ENCODE results near the gene OCLN.
"Not testable (repeated sequence)": the region's sequence is repeated elsewhere in the genome, so short reads cannot be mapped to it uniquely, and the experiment has no call there.

OCLN gene

DNA sequence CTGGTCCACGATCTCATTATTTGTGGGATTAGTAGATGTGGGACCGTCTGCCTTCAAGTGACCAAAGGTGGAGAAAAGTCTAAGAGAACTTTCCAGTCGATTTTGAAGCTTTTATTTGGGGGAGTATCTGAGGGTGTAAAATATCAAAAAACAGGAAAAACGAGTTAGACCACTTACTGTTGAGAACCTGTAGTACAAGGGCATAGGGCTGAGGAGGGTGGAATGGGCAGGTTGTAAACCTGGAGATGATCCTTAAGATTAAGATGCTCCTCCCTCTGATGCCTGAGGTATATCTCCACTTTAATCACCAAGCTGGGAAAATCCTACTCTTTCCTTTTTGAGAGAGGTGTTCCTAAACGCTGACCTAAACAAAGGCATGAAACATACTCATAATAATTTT is 35.4 kb downstream of the OCLN start:
- Histone ChIP-seq H3K27ac (ENCODE audit: low read length) (no peak overlapping the region), H3K4me3 (ENCODE audit: low read length in 2 of 2) (no peak overlapping the region), H3K9ac (ENCODE audit: low read length in 2 of 2) (no peak overlapping the region)

DNA sequence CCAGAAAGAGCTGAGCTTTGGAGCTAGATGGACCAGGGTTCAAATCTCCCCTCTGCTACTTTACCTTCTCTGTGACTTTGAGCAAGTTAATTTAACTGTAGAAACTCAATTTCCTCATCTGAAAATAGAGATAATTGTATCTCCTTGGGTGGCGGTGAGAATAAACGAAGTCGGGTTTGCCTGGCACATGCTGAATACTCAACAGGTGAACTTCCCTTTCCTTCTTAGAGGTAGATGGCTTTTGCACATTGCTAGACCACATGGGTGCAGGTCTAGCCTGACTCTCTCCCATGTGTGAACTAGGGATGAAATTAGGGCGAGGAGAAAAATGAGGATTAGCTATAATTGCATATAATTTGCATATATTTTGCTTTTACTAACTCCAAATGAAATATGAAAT is 36.0 kb downstream of the OCLN start:
- Histone ChIP-seq H3K27ac (ENCODE audit: low read length) (no peak overlapping the region), H3K27me3 (ENCODE audit: control insufficient read depth in 1 of 2, insufficient read depth in 2 of 2, low read length in 2 of 2) (no peaks in the 10 kb centered on the region), H3K4me3 (ENCODE audit: low read length in 2 of 2) (no peak overlapping the region), H3K36me3 (ENCODE audit: control insufficient read depth in 2 of 2, insufficient read depth in 2 of 2, low read length in 2 of 2) (no peaks in the 10 kb centered on the region), H3K9ac (ENCODE audit: low read length in 2 of 2) (no peak overlapping the region), H3K4me1 (ENCODE audit: control insufficient read depth, insufficient read depth, low read length) (no peaks in the 10 kb centered on the region), H3K9me3 (ENCODE audit: control insufficient read depth in 2 of 2, low read length in 2 of 2) (no peaks in the 10 kb centered on the region)

More for the DNA sequence above, 35.4 kb downstream of the OCLN start:
- Histone ChIP-seq H3K36me3 (ENCODE audit: control insufficient read depth in 2 of 2, insufficient read depth in 2 of 2, low read length in 2 of 2) (no peaks in the 10 kb centered on the region), H3K27me3 (ENCODE audit: control insufficient read depth in 1 of 2, insufficient read depth in 2 of 2, low read length in 2 of 2) (no peaks in the 10 kb centered on the region), H3K9me3 (ENCODE audit: control insufficient read depth in 2 of 2, low read length in 2 of 2) (no peaks in the 10 kb centered on the region), H3K4me1 (ENCODE audit: control insufficient read depth, insufficient read depth, low read length) (no peaks in the 10 kb centered on the region)

DNA sequence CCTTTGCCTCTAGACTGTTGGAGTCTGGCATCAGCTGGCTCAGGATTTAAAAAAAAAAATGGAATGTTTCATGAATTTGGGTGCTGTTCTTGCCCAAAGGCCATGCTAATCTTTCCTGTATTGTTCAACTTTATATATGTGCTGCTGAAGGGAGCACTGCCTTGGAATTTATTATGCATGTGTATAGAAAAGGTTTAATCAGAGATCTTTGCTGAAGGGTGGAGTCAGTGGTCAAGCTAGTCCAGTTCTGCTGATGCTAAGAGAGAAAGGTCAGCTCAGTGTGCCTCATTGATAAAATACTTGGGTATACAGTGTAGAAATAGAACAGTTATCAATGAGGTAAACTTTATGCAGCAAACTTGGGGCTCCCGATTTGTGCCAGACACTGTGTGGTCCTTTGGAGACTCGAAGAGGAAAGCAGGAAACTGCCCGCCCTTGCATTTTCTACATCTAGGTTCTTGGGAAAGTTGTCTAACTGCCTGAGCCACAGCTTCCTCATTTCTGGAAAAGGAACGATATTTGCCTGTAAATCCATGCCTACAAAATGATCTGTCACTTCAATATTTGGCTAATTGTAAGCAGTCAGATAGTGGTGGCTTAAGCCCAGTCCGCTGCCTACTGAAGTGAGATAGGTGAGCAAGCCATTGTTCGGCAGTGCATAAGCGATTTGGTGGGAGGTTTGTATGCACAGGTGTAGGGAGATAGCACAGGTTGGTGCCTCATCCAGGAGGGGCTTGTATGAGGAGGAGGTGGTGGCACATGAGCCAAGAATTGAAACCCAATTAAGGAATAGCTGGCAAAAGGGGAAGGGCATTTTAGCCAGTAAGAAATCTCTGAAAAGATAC is 38.2 kb downstream of the OCLN start:
- Histone ChIP-seq H3K4me3 (ENCODE audit: low read length in 2 of 2) (no peak overlapping the region), H3K9ac (ENCODE audit: low read length in 2 of 2) (no peak overlapping the region), H3K4me1 (ENCODE audit: control insufficient read depth, insufficient read depth, low read length) (no peaks in the 10 kb centered on the region), H3K36me3 (ENCODE audit: control insufficient read depth in 2 of 2, insufficient read depth in 2 of 2, low read length in 2 of 2) (no peaks in the 10 kb centered on the region), H3K27ac (ENCODE audit: low read length) (no peak overlapping the region), H3K9me3 (ENCODE audit: control insufficient read depth in 2 of 2, low read length in 2 of 2) (no peaks in the 10 kb centered on the region), H3K27me3 (ENCODE audit: control insufficient read depth in 1 of 2, insufficient read depth in 2 of 2, low read length in 2 of 2) (no peaks in the 10 kb centered on the region)

DNA sequence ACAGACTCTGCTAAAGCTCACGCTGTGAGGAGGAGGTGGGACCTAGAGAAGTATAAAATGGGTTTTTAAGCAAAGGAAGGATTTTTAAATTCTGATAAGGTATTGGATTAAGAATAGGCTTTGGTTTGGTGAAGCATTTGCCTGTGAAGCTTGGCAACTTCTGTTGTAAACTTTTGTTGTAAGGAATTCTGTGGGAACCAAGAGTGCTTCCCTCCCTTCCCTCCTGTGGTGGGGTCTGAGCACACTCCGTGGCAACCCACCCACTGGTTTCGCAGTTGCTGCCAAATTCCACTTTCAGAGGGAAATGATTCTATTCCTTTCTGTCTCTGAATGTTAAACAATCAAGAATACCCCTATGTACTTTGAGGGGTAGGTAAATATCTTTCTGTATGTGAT is 38.8 kb downstream of the OCLN start:
- Histone ChIP-seq H3K4me3 (ENCODE audit: low read length in 2 of 2) (no peak overlapping the region), H3K36me3 (ENCODE audit: control insufficient read depth in 2 of 2, insufficient read depth in 2 of 2, low read length in 2 of 2) (no peaks in the 10 kb centered on the region), H3K4me1 (ENCODE audit: control insufficient read depth, insufficient read depth, low read length) (no peaks in the 10 kb centered on the region), H3K9ac (ENCODE audit: low read length in 2 of 2) (no peak overlapping the region), H3K9me3 (ENCODE audit: control insufficient read depth in 2 of 2, low read length in 2 of 2) (no peaks in the 10 kb centered on the region), H3K27ac (ENCODE audit: low read length) (no peak overlapping the region), H3K27me3 (ENCODE audit: control insufficient read depth in 1 of 2, insufficient read depth in 2 of 2, low read length in 2 of 2) (no peaks in the 10 kb centered on the region)

DNA sequence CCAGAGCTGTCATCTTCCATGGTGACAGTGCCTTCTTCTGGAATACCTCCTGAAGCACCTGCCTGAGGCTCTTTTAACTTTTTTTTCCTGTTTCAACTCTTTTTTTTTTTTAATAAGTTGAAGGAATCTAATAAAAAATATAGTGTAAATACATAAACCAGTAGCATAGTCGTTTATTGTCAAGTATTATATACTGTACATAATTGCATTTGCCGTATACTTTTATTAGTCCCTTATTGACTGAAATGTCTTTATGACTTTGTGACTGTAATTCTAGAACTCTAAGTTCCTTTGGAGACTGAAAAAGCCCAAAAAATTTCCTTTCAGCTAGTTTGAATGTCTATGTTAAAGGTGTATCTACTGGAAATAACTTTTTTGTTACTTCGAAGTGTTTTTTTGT is 45.3 kb downstream of the OCLN start:
- not testable (repeated sequence) for H3K27ac ChIP-seq (ENCODE audit: low read length); H3K4me3 ChIP-seq (ENCODE audit: low read length in 2 of 2); H3K36me3 ChIP-seq (ENCODE audit: control insufficient read depth in 2 of 2, insufficient read depth in 2 of 2, low read length in 2 of 2); H3K9me3 ChIP-seq (ENCODE audit: control insufficient read depth in 2 of 2, low read length in 2 of 2); H3K27me3 ChIP-seq (ENCODE audit: control insufficient read depth in 1 of 2, insufficient read depth in 2 of 2, low read length in 2 of 2); H3K4me1 ChIP-seq (ENCODE audit: control insufficient read depth, insufficient read depth, low read length); H3K9ac ChIP-seq (ENCODE audit: low read length in 2 of 2)

DNA sequence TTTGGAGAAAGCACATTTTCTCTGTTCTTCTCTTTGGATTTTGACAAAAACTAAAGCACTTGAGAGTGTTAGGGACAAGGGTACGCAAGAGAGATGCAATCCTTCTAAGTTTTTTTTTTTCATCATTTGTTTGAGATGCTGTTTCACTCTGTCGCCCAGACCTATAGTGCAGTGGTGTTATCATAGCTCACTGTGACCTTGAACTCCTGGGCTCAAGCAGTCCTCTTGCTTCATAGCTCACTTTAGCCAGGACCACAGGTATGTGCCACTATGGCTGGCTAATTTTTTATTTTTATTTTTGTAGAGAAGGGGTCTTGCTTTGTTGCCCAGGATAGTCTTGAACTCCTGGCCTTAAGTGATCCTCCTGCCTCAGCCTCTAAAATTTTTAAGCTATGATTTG is 46.1 kb downstream of the OCLN start:
- H3K9ac ChIP-seq (ENCODE audit: low read length in 2 of 2); H3K27ac ChIP-seq (ENCODE audit: low read length); H3K4me1 ChIP-seq (ENCODE audit: control insufficient read depth, insufficient read depth, low read length); H3K36me3 ChIP-seq (ENCODE audit: control insufficient read depth in 2 of 2, insufficient read depth in 2 of 2, low read length in 2 of 2); H3K27me3 ChIP-seq (ENCODE audit: control insufficient read depth in 1 of 2, insufficient read depth in 2 of 2, low read length in 2 of 2); H3K9me3 ChIP-seq (ENCODE audit: control insufficient read depth in 2 of 2, low read length in 2 of 2); H3K4me3 ChIP-seq (ENCODE audit: low read length in 2 of 2): not testable (repeated sequence)

DNA sequence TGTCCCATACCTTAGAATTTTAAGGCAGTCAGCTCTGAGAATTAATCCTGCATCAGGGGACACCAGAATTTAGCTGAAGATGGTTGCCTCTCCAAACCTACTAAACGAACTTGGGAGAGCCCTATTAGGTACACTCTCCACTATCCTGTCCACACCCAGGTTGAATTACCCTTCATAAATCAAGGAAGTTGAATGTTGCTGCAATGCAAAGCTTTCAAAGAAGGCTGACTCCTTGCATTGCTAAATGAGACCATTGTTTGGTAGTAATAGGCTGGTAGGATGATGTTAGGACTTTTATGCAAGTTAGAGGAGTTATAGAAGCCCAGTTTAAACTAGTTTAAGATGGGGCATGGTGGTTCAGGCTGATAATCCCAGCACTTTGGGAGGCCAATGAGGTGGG is 48.8 kb downstream of the OCLN start:
- not testable (repeated sequence) for H3K9ac ChIP-seq (ENCODE audit: low read length in 2 of 2); H3K9me3 ChIP-seq (ENCODE audit: control insufficient read depth in 2 of 2, low read length in 2 of 2); H3K27ac ChIP-seq (ENCODE audit: low read length); H3K4me3 ChIP-seq (ENCODE audit: low read length in 2 of 2); H3K4me1 ChIP-seq (ENCODE audit: control insufficient read depth, insufficient read depth, low read length); H3K36me3 ChIP-seq (ENCODE audit: control insufficient read depth in 2 of 2, insufficient read depth in 2 of 2, low read length in 2 of 2); H3K27me3 ChIP-seq (ENCODE audit: control insufficient read depth in 1 of 2, insufficient read depth in 2 of 2, low read length in 2 of 2)

DNA sequence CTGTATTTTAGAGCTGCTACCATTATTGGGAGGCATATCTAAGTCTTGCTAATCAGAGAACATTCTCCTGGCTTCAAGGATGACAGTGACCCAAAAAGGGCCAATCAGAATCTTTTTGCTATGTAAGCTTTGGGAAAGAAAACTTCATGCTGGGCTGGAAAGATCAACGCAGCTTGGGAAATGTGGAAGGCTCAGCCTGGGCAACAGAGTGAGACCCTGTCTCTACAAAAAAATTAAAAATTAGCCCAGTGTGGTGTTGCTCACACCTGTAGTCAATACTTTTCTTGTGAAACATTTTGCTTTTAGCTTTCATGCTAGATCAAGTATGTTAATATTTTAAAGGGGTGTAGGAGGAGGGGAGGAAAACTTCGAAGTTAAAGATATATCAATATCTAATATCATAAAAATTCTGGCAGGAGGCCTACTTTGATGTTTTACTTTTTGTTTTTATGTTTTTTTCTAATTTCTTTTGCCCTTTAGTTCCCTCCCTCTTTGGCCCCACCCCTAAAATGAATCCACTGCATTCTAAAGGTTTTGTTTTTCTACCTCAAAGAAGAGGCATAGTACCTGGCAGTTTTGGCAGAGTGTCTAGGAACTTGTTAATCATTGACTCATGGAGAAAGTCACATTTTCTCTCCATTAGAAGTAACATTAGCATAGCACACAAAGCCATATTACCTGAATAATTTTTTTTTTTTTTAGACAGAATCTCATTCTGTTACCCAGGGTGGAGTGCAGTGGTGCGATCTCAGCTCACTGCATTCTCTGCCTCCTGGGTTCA is 50.4 kb downstream of the OCLN start:
- not testable (repeated sequence) for H3K4me3 ChIP-seq (ENCODE audit: low read length in 2 of 2); H3K36me3 ChIP-seq (ENCODE audit: control insufficient read depth in 2 of 2, insufficient read depth in 2 of 2, low read length in 2 of 2); H3K9ac ChIP-seq (ENCODE audit: low read length in 2 of 2); H3K27me3 ChIP-seq (ENCODE audit: control insufficient read depth in 1 of 2, insufficient read depth in 2 of 2, low read length in 2 of 2); H3K27ac ChIP-seq (ENCODE audit: low read length); H3K9me3 ChIP-seq (ENCODE audit: control insufficient read depth in 2 of 2, low read length in 2 of 2); H3K4me1 ChIP-seq (ENCODE audit: control insufficient read depth, insufficient read depth, low read length)

DNA sequence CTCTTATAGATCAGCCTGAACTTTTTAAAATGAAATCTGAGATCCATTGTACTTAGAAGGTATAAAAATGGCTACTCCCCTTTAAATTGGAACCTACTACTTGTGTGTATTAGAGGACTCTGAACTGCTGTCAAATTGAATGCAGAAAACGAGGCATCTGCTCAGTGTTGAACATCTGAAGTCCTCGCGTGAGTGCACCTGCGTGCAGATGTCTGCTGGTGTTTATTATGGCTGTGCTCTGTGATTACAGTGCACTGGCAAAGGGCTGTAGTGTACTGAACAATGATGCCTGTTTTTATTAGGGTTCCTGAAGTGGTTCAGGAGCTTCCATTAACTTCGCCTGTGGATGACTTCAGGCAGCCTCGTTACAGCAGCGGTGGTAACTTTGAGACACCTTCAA is 52.0 kb downstream of the OCLN start:
- not testable (repeated sequence) for H3K27ac ChIP-seq (ENCODE audit: low read length); H3K4me1 ChIP-seq (ENCODE audit: control insufficient read depth, insufficient read depth, low read length); H3K9me3 ChIP-seq (ENCODE audit: control insufficient read depth in 2 of 2, low read length in 2 of 2); H3K36me3 ChIP-seq (ENCODE audit: control insufficient read depth in 2 of 2, insufficient read depth in 2 of 2, low read length in 2 of 2); H3K27me3 ChIP-seq (ENCODE audit: control insufficient read depth in 1 of 2, insufficient read depth in 2 of 2, low read length in 2 of 2); H3K4me3 ChIP-seq (ENCODE audit: low read length in 2 of 2); H3K9ac ChIP-seq (ENCODE audit: low read length in 2 of 2)

DNA sequence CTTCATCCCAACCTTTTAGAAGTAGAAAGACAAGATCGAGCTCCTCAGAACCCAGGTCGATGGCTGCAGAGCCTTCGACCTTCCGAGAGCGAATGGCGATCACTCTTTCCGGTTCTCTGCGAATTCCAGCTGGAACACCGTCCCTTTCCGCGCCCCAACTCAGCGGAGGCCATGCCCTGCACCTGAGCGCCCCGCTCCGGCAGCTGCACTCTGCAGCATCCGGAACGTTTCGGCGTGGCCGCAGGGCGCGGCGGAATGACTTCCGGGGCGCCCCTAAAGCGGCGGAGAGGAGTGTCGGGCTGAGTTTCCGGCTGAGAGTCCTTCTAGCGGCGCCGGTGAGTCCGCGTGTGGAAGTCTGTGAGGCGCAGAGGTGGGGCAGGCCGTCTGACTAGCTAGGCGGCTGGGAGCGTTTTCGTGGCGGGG is 67.3 kb downstream of the OCLN start, which contains the start of gene GTF2H2C:
GTF2H2C (plus strand) TSS at position 284 of the 423 bp plus-strand sequence. CDS start 4,942 bp downstream, outside the sequence.
- H3K36me3 ChIP-seq (ENCODE audit: control insufficient read depth in 2 of 2, insufficient read depth in 2 of 2, low read length in 2 of 2); H3K4me1 ChIP-seq (ENCODE audit: control insufficient read depth, insufficient read depth, low read length); H3K9ac ChIP-seq (ENCODE audit: low read length in 2 of 2); H3K27me3 ChIP-seq (ENCODE audit: control insufficient read depth in 1 of 2, insufficient read depth in 2 of 2, low read length in 2 of 2); H3K27ac ChIP-seq (ENCODE audit: low read length); H3K9me3 ChIP-seq (ENCODE audit: control insufficient read depth in 2 of 2, low read length in 2 of 2): not testable (repeated sequence)
- H3K4me3 ChIP-seq (ENCODE audit: low read length in 2 of 2), result peak within 1 kb of the TSS; percentile 57 to 67

All from stomach smooth muscle (tissue), 2 donors.